OCI-LY7 (cell line): ENCODE data around the gene ATAD5. TPM values are rescaled to one million over a fixed set of nuclear protein-coding genes. Genes with fewer than 3 reads are reported as not detected.

ENCODE experiments used
- BruUV-seq: library from RNA; stranded (reverse); fragments of 400-500 nt; replicated peaks from 2 replicates; lab custom pipeline; 2021; lab: Mats Ljungman, UMichigan
- CTCF ChIA-PET: fragments of 300-600 bp; sonication (Branson Sonifier 250); formaldehyde crosslinking; loops from one replicate; lab custom pipeline; 2022; ENCODE audit warnings: antibody characterized with exemption; ENCODE audit not compliant: unreplicated experiment; lab: Charles Lee
- POLR2A ChIA-PET: fragments of 300-600 bp; sonication (Branson Sonifier 250); formaldehyde crosslinking; loops from one replicate; lab custom pipeline; 2022; ENCODE audit warnings: antibody characterized with exemption; lab: Charles Lee
- DNase-seq: peaks from one replicate; pipeline ENCODE4 v3.0.0-alpha.2; 2015; ENCODE audit warnings: low spot score
- H2AFZ ChIP-seq: fragments of 200-600 bp; sonication (generic), shearing (Covaris generic); 2 replicates; pipeline ENCODE4 v1.6.1; 2014; ENCODE audit warnings: mild to moderate bottlenecking, antibody characterized with exemption, low read length, moderate library complexity
- H3K27ac ChIP-seq: fragments of 200-600 bp; sonication (generic); 2 replicates; pipeline ENCODE4 v1.5.1; 2014; ENCODE audit warnings: mixed run types, low read depth, mild to moderate bottlenecking, moderate library complexity, low read length, inconsistent platforms; ENCODE audit not compliant: poor library complexity, severe bottlenecking
- H3K36me3 ChIP-seq: fragments of 200-600 bp; sonication (generic); 2 replicates; pipeline ENCODE4 v1.6.1; 2014; ENCODE audit warnings: mild to moderate bottlenecking, antibody characterized with exemption, low read length, moderate library complexity, mixed read lengths; ENCODE audit not compliant: insufficient read depth
- H3K4me1 ChIP-seq: fragments of 200-600 bp; sonication (generic); 2 replicates; pipeline ENCODE4 v1.5.1; 2014; ENCODE audit warnings: mild to moderate bottlenecking, low read length; ENCODE audit not compliant: insufficient read depth, poor library complexity, severe bottlenecking
- H3K4me2 ChIP-seq: fragments of 200-600 bp; sonication (generic); 2 replicates; pipeline ENCODE4 v1.6.1; 2014; ENCODE audit warnings: mild to moderate bottlenecking, low read length
- H3K4me3 ChIP-seq: fragments of 200-600 bp; sonication (generic); 2 replicates; pipeline ENCODE4 v1.5.1; 2014; ENCODE audit warnings: mild to moderate bottlenecking, low read depth, low read length; ENCODE audit not compliant: poor library complexity, severe bottlenecking
- H3K79me2 ChIP-seq: fragments of 200-600 bp; sonication (generic); 2 replicates; pipeline ENCODE4 v1.6.1; 2016; ENCODE audit warnings: low read depth, mild to moderate bottlenecking, low read length, moderate library complexity, mixed read lengths; ENCODE audit not compliant: insufficient read depth
- H3K9me2 ChIP-seq: fragments of 200-600 bp; sonication (generic); 2 replicates; pipeline ENCODE4 v1.6.1; 2016; ENCODE audit warnings: mild to moderate bottlenecking, low read length, mixed read lengths; ENCODE audit not compliant: insufficient read depth
- H3K9me3 ChIP-seq: fragments of 200-600 bp; sonication (generic); 2 replicates; pipeline ENCODE4 v1.6.1; 2014; ENCODE audit warnings: mild to moderate bottlenecking, mixed run types, low read length, mixed read lengths
- H4K20me1 ChIP-seq: fragments of 200-600 bp; sonication (generic); 2 replicates; pipeline ENCODE4 v1.6.1; 2014; ENCODE audit warnings: mild to moderate bottlenecking, antibody characterized with exemption, low read length, moderate library complexity, mixed read lengths; ENCODE audit not compliant: insufficient read depth
- EZH2phosphoT487 ChIP-seq: fragments of 200-600 bp; sonication (generic); IDR thresholded peaks from 2 replicates; pipeline ENCODE4 v1.6.1; 2018; ENCODE audit warnings: low read depth, borderline replicate concordance, mild to moderate bottlenecking, mixed run types, antibody characterized with exemption, low read length, moderate library complexity, mixed read lengths
- intact Hi-C: fragments of 100-400 bp; cut with micrococcal nuclease; formaldehyde crosslinking; loops from one replicate; pipeline ENCODE4 v1.10.0; 2022; ENCODE audit not compliant: unreplicated experiment
- total RNA-seq, 2 experiments: library from RNA; depleted of rRNA in 1 of 2; stranded (reverse); fragments of >200 nt in 1 of 2; shearing (Covaris generic) in 1 of 2; gene quantifications; 2 replicates each; pipeline ENCODE4 v1.2.3, GENCODE V29; 2014 to 2022
- TF ChIP-seq, protein P1 (sequence below): fragments of 200-600 bp; sonication (generic); conservative IDR thresholded peaks from 2 replicates; pipeline ENCODE4 v1.5.1; 2014; ENCODE audit warnings: mild to moderate bottlenecking, antibody characterized with exemption, low read length, moderate library complexity, mixed read lengths

Gene ATAD5
- total RNA-seq, 2 experiments from 2014 or later: 21.4 to 35.9 TPM

DNA sequence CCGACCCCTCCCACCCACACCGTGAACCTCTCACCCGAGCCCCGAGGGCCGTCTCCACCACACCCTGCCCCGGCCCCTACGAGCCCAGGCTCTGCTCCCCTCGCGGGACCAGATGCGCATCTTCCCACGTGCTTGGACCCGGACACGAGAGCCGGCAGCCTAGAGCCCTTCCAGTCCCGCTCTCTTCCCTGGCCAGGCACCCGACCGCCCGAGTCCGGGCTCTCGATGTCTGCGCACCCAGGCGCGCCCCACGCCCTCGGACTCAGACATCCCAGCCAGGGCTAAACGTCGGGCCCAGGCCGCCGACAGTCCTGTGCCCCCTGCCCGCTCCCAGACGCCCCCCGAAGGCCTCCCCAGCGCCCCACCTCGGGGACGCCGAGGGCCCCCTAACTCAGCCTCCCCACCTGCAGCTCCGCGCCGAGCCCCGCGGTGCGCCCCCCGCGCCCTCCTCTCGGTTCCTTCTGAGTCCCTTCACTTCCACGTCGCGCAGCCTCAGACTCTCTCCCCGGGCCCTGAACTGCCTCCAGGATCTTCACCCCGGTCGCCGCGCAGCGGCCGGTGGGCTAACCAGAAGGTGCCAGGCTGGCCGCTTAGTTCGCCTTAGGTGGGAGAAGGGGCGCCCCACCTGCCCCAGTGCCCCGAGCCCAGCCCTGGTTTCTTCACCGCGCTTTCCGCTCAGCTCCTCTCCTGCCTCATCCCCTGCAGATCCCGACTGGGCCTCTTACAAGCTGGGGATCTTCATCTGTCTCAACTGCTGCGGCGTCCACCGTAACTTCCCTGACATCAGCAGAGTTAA is 90.7 kb downstream of the ATAD5 start:
- no peak for DNase-seq
- H3K4me3 ChIP-seq: no peak overlapping the region
- no peaks in the 10 kb centered on the region for H4K20me1 ChIP-seq
- H3K4me1 ChIP-seq: peaks cover 7% of the 10 kb centered on the region
- H3K4me2 ChIP-seq: peak overlapping the region; percentile 79; the same call in 1 of the 2 replicates
- no peak overlapping the region for H3K27ac ChIP-seq
- POLR2A ChIA-PET: no interaction called here
- H3K36me3 ChIP-seq: no peaks in the 10 kb centered on the region
- no peaks in the 10 kb centered on the region for H3K79me2 ChIP-seq
- CTCF ChIA-PET: no interaction called here
- BruUV-seq: no TSS peak
- intact Hi-C loops: no loop called here
- no peaks in the 10 kb centered on the region for H3K9me3 ChIP-seq
- H3K9me2 ChIP-seq: no peaks in the 10 kb centered on the region
- TF ChIP-seq EZH2phosphoT487: no peak; the same call in 1 of the 2 replicates
- TF ChIP-seq, protein P1, sequence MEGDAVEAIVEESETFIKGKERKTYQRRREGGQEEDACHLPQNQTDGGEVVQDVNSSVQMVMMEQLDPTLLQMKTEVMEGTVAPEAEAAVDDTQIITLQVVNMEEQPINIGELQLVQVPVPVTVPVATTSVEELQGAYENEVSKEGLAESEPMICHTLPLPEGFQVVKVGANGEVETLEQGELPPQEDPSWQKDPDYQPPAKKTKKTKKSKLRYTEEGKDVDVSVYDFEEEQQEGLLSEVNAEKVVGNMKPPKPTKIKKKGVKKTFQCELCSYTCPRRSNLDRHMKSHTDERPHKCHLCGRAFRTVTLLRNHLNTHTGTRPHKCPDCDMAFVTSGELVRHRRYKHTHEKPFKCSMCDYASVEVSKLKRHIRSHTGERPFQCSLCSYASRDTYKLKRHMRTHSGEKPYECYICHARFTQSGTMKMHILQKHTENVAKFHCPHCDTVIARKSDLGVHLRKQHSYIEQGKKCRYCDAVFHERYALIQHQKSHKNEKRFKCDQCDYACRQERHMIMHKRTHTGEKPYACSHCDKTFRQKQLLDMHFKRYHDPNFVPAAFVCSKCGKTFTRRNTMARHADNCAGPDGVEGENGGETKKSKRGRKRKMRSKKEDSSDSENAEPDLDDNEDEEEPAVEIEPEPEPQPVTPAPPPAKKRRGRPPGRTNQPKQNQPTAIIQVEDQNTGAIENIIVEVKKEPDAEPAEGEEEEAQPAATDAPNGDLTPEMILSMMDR: no peak
- no peak overlapping the region for H2AFZ ChIP-seq

DNA sequence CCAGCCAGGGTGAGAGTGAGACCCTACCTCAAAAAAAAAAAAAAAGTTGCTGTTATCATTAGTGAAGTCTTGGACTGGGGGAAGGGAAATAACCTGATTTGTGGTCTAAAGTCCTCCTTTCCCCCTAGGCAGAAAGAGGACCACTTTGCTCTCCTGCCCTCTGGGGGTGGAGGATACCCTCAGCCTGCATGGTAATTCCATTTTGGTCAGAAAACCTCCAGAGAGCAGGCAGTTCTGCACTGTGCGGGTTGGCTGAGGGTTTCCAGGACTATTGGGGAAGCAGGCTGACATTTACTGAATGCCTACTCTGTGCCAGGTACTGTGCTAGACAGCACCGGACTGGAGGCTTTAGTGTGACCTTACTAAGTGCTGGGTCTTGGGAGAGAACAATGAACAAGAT is 92.6 kb downstream of the ATAD5 start:
- ChIA-PET POLR2A (interaction anchor here (1.1 kb wide), 1 partner anchor 280 kb away, joined by 3 read pairs; no protein-coding TSS in a partner anchor), CTCF (no interaction called here)
- Histone ChIP-seq H3K4me2 (no peak overlapping the region), H2AFZ (no peak overlapping the region), H3K27ac (no peak overlapping the region), H3K9me2 (no peaks in the 10 kb centered on the region), H3K9me3 (no peaks in the 10 kb centered on the region), H3K4me3 (no peak overlapping the region), H4K20me1 (no peaks in the 10 kb centered on the region), H3K4me1 (peaks cover 7% of the 10 kb centered on the region), H3K79me2 (no peaks in the 10 kb centered on the region), H3K36me3 (no peaks in the 10 kb centered on the region)
- no TSS peak for BruUV-seq
- TF ChIP-seq, protein P1: no peak
- TF ChIP-seq EZH2phosphoT487: no peak
- intact Hi-C loops: no loop called here
- DNase-seq: no peak

DNA sequence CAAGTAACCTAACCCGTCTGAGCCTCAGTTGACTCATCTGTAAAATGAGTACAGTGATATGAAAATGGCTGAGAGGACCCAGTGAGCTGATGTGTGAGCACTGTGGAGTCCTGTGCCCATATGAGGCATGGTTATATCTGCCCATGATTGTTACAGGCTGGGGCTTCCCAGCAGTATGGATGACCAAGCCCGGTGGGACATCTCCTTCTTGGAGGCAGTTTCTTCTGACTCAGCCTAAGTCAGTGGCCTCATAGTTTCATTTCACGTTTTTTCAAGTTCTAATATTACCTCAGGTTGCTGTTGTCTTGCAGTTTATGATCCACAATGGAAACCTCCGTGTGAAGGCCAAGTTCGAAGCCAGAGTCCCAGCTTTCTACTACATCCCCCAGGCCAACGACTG is 94.8 kb downstream of the ATAD5 start:
- no TSS peak for BruUV-seq

More for the DNA sequence above, 94.8 kb downstream of the ATAD5 start:
- no peak overlapping the region for H3K27ac ChIP-seq
- CTCF ChIA-PET: no interaction called here
- no peaks in the 10 kb centered on the region for H3K9me3 ChIP-seq
- H3K79me2 ChIP-seq: no peaks in the 10 kb centered on the region
- H3K36me3 ChIP-seq: no peaks in the 10 kb centered on the region
- H3K4me3 ChIP-seq: no peak overlapping the region
- TF ChIP-seq EZH2phosphoT487: no peak
- TF ChIP-seq, protein P1: no peak
- H2AFZ ChIP-seq: no peak overlapping the region
- H3K9me2 ChIP-seq: no peaks in the 10 kb centered on the region
- POLR2A ChIA-PET: interaction anchor here (0.6 kb wide), 1 partner anchor 21 kb away, joined by 4 read pairs; no protein-coding TSS in a partner anchor
- no peak for DNase-seq
- H3K4me1 ChIP-seq: peaks cover 4% of the 10 kb centered on the region
- no peaks in the 10 kb centered on the region for H4K20me1 ChIP-seq
- intact Hi-C loops: no loop called here
- H3K4me2 ChIP-seq: no peak overlapping the region
